Parathyroid adenoma (tissue), 2 donors: ENCODE measurements around the gene RERE.

Experiments
- H2AFZ ChIP-seq: fragments of 300-600 bp; sonication (generic); one replicate; pipeline ENCODE4 v1.7.0; 2017; ENCODE audit warnings: antibody characterized with exemption, mild to moderate bottlenecking
- H3K27ac ChIP-seq: fragments of 300-600 bp; sonication (generic); one replicate; pipeline ENCODE4 v1.7.0; 2017
- H3K27me3 ChIP-seq: fragments of 300-600 bp; sonication (generic); one replicate; pipeline ENCODE4 v1.7.0; 2017; ENCODE audit warnings: low read length; ENCODE audit not compliant: control insufficient read depth, insufficient read depth
- H3K36me3 ChIP-seq: fragments of 300-600 bp; sonication (generic); one replicate; pipeline ENCODE4 v1.7.0; 2017; ENCODE audit warnings: low read length; ENCODE audit not compliant: control insufficient read depth, insufficient read depth
- H3K4me1 ChIP-seq: fragments of 300-600 bp; sonication (generic); one replicate; pipeline ENCODE4 v1.7.0; 2017; ENCODE audit warnings: control low read depth
- H3K4me2 ChIP-seq: fragments of 300-600 bp; sonication (generic); one replicate; pipeline ENCODE4 v1.7.0; 2017; ENCODE audit warnings: low read length
- H3K4me3 ChIP-seq: fragments of 300-600 bp; sonication (generic); one replicate; pipeline ENCODE4 v1.7.0; 2017; ENCODE audit warnings: low read depth, low read length
- H3K79me2 ChIP-seq: fragments of 300-600 bp; sonication (generic); one replicate; pipeline ENCODE4 v1.7.0; 2017; ENCODE audit warnings: control low read depth
- H3K9ac ChIP-seq: fragments of 300-600 bp; sonication (generic); one replicate; pipeline ENCODE4 v1.7.0; 2017; ENCODE audit warnings: mild to moderate bottlenecking
- H3K9me3 ChIP-seq: fragments of 300-600 bp; sonication (generic); one replicate; pipeline ENCODE4 v1.7.0; 2017; ENCODE audit warnings: low read length; ENCODE audit not compliant: control insufficient read depth
- CTCF ChIP-seq: fragments of 300-600 bp; sonication (generic); IDR thresholded peaks from one replicate; pipeline ENCODE4 v1.7.0; 2017; ENCODE audit warnings: antibody characterized with exemption, mild to moderate bottlenecking
- donor health status: primary hyperparathyroidism.

The RERE gene

DNA sequence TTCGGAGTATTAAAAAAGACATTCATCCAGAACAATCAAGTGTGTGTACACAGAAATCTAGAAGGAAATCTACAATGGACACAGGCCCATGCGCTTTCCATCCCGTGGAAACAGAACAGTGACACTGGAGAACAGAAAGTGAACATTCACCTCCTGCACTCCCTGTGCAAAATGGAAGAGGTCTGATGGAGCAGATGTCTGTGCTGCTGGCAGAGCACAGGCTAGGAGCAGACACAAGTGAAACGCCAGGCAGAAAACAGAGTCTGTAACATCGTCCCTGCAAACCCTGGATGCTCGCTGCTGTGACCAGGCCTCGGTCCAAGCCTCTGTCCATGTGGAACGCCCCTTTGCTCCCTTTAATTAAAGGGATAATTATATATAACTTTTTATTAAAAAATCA is 463.4 kb downstream of the RERE start:
- no peak for TF ChIP-seq CTCF
- Histone ChIP-seq H3K27me3 (no peaks in the 10 kb centered on the region), H2AFZ (no peak overlapping the region), H3K4me2 (no peak overlapping the region), H3K79me2 (no peaks in the 10 kb centered on the region), H3K9ac (no peak overlapping the region), H3K4me3 (no peak overlapping the region), H3K27ac (no peak overlapping the region), H3K4me1 (no peaks in the 10 kb centered on the region), H3K9me3 (no peaks in the 10 kb centered on the region), H3K36me3 (no peaks in the 10 kb centered on the region)

GRCh38 chr1:8352886-8353785 is 464.3 kb downstream of the RERE start:
- no peak for TF ChIP-seq CTCF
- Histone ChIP-seq H3K9ac (no peak overlapping the region), H3K79me2 (no peaks in the 10 kb centered on the region), H3K4me2 (no peak overlapping the region), H3K9me3 (no peaks in the 10 kb centered on the region), H3K4me1 (no peaks in the 10 kb centered on the region), H3K27me3 (no peaks in the 10 kb centered on the region), H3K27ac (peak overlapping the region; percentile 51), H3K4me3 (no peak overlapping the region), H3K36me3 (no peaks in the 10 kb centered on the region), H2AFZ (no peak overlapping the region)

GRCh38 chr1:8352471-8352845 is 465.0 kb downstream of the RERE start:
- Histone ChIP-seq H2AFZ (no peak overlapping the region), H3K79me2 (no peaks in the 10 kb centered on the region), H3K27me3 (no peaks in the 10 kb centered on the region), H3K4me3 (no peak overlapping the region), H3K4me2 (no peak overlapping the region), H3K9ac (no peak overlapping the region), H3K9me3 (no peaks in the 10 kb centered on the region), H3K36me3 (no peaks in the 10 kb centered on the region), H3K4me1 (no peaks in the 10 kb centered on the region), H3K27ac (peak overlapping the region; percentile 51)
- no peak for TF ChIP-seq CTCF

- Histone ChIP-seq H3K27ac (no peak overlapping the region), H3K4me1 (no peaks in the 10 kb centered on the region), H3K9ac (no peak overlapping the region), H3K9me3 (no peaks in the 10 kb centered on the region), H2AFZ (no peak overlapping the region), H3K4me2 (no peak overlapping the region), H3K27me3 (no peaks in the 10 kb centered on the region), H3K79me2 (no peaks in the 10 kb centered on the region), H3K4me3 (no peak overlapping the region), H3K36me3 (no peaks in the 10 kb centered on the region)
- peak; percentile 29 for TF ChIP-seq CTCF
Observed at GRCh38 chr1:8351693-8352470, 465.6 kb downstream of the RERE start.
